Smooth muscle cell (in vitro differentiated cells): ENCODE results near the gene SYT1. TPM values are rescaled to one million over a fixed set of nuclear protein-coding genes. Genes with fewer than 3 reads are reported as not detected.

ENCODE experiments used
- DNase-seq: peaks from one replicate; lab custom pipeline; 2025; ENCODE audit not compliant: unreplicated experiment; lab: John Stamatoyannopoulos, UW
- H2AFZ ChIP-seq: fragments of 200-600 bp; sonication (generic); 2 replicates; pipeline ENCODE4 v1.6.0; 2016; ENCODE audit warnings: antibody characterized with exemption, low read depth, mild to moderate bottlenecking
- H3F3A ChIP-seq: fragments of 200-600 bp; sonication (generic); 2 replicates; pipeline ENCODE4 v1.6.0; 2017; ENCODE audit warnings: antibody characterized with exemption, low read depth
- H3K27ac ChIP-seq: fragments of 200-600 bp; sonication (generic); 2 replicates; pipeline ENCODE4 v1.5.1; 2016; ENCODE audit warnings: low read depth, mild to moderate bottlenecking
- H3K27me3 ChIP-seq: fragments of 200-600 bp; sonication (generic); 2 replicates; pipeline ENCODE4 v1.6.1; 2016; ENCODE audit warnings: low read depth, mild to moderate bottlenecking
- H3K36me3 ChIP-seq: fragments of 200-600 bp; sonication (generic); 2 replicates; pipeline ENCODE4 v1.5.1; 2016; ENCODE audit warnings: low read depth
- H3K4me1 ChIP-seq: fragments of 200-600 bp; sonication (generic); 2 replicates; pipeline ENCODE4 v1.5.1; 2016; ENCODE audit warnings: low read depth
- H3K4me2 ChIP-seq: fragments of 200-600 bp; sonication (generic); 2 replicates; pipeline ENCODE4 v1.6.0; 2016; ENCODE audit warnings: mild to moderate bottlenecking
- H3K4me3 ChIP-seq: fragments of 200-600 bp; sonication (generic); 2 replicates; pipeline ENCODE4 v1.5.1; 2016; ENCODE audit warnings: mild to moderate bottlenecking
- H3K79me2 ChIP-seq: fragments of 200-600 bp; sonication (generic); 2 replicates; pipeline ENCODE4 v1.6.0; 2016; ENCODE audit warnings: low read depth, mild to moderate bottlenecking
- H3K9ac ChIP-seq: fragments of 200-600 bp; sonication (generic); 2 replicates; pipeline ENCODE4 v1.6.0; 2016; ENCODE audit warnings: low read depth
- H3K9me3 ChIP-seq: fragments of 200-600 bp; sonication (generic); replicated peaks from 2 replicates; pipeline ENCODE4 v1.5.1; 2016; ENCODE audit warnings: low read depth
- H4K20me1 ChIP-seq: fragments of 200-600 bp; sonication (generic); 2 replicates; pipeline ENCODE4 v1.6.0; 2016; ENCODE audit warnings: low read depth
- CTCF ChIP-seq: fragments of 200-600 bp; sonication (generic); IDR thresholded peaks from 2 replicates; pipeline ENCODE4 v1.5.1; 2017; ENCODE audit warnings: borderline replicate concordance, mild to moderate bottlenecking, antibody characterized with exemption; ENCODE audit not compliant: insufficient read depth, poor library complexity, severe bottlenecking
- WGBS: methylation state at CpG from one replicate; pipeline ENCODE4 v1.1.7; 2016; ENCODE audit warnings: low lambda C conversion rate; 5-methylcytosine and 5-hydroxymethylcytosine counted together
- polyA plus RNA-seq: library from polyadenylated mRNA; unstranded; fragments of >200 nt; fragmentation: Nextera tagmentation; extraction: Ambion mirVana; gene quantifications from 2 replicates; pipeline ENCODE4 v1.2.1, GENCODE V29; 2016
- total RNA-seq: library from RNA; depleted of rRNA; stranded (reverse); fragments of >200 nt; gene quantifications from 2 replicates; pipeline ENCODE4 v1.2.3, GENCODE V29; 2014

SYT1 gene
- total RNA-seq: 10.2 and 12.5 TPM in 2 replicates
- 5.2 and 5.5 TPM in 2 replicates for polyA plus RNA-seq

- Histone ChIP-seq H3K9ac (no peak within 1 kb of the TSS), H3K27me3 (no peaks in the 10 kb centered on the region), H3K9me3 (no peaks in the 10 kb centered on the region), H3K79me2 (peaks cover 33% of the 10 kb centered on the region), H3K36me3 (no peaks in the 10 kb centered on the region), H3K4me3 (peak within 1 kb of the TSS; percentile 59), H3F3A (no peaks in the 10 kb centered on the region), H3K27ac (no peak within 1 kb of the TSS), H3K4me2 (peak within 1 kb of the TSS; percentile 88), H4K20me1 (no peaks in the 10 kb centered on the region), H2AFZ (peak within 1 kb of the TSS; percentile 81), H3K4me1 (peaks cover 13% of the 10 kb centered on the region)
- TF ChIP-seq CTCF: no peak
- DNase-seq: peak; percentile 25
- WGBS: under 1% methylated on average over 14 of the region's 19 CpGs
Observed at GRCh38 chr12:78864403-78864869, at the start of gene SYT1. SYT1 (plus strand) TSS chr12:78864774.

GRCh38 chr12:78818487-78818886 is 46.1 kb upstream of the SYT1 start:
- no peaks in the 10 kb centered on the region for H3K79me2 ChIP-seq
- H3K9me3 ChIP-seq: no peaks in the 10 kb centered on the region
- TF ChIP-seq CTCF: no peak
- no peaks in the 10 kb centered on the region for H4K20me1 ChIP-seq
- no peak overlapping the region for H3K4me3 ChIP-seq
- no peak for DNase-seq
- H3K4me2 ChIP-seq: no peak overlapping the region
- no peaks in the 10 kb centered on the region for H3K4me1 ChIP-seq
- H2AFZ ChIP-seq: no peak overlapping the region
- no peaks in the 10 kb centered on the region for H3K36me3 ChIP-seq
- H3K9ac ChIP-seq: no peak overlapping the region
- 41% methylated on average over 5 of the region's 5 CpGs for WGBS
- no peaks in the 10 kb centered on the region for H3K27me3 ChIP-seq
- no peak overlapping the region for H3K27ac ChIP-seq
- H3F3A ChIP-seq: no peaks in the 10 kb centered on the region

GRCh38 chr12:78820946-78821345 is 43.6 kb upstream of the SYT1 start:
- no peaks in the 10 kb centered on the region for H3K79me2 ChIP-seq
- no peaks in the 10 kb centered on the region for H3F3A ChIP-seq
- H3K9ac ChIP-seq: no peak overlapping the region
- no peak overlapping the region for H2AFZ ChIP-seq
- no peak for DNase-seq
- no peak overlapping the region for H3K27ac ChIP-seq
- H3K9me3 ChIP-seq: no peaks in the 10 kb centered on the region
- no peaks in the 10 kb centered on the region for H3K36me3 ChIP-seq
- WGBS: 78% methylated on average over 2 of the region's 2 CpGs
- H3K4me1 ChIP-seq: no peaks in the 10 kb centered on the region
- no peak overlapping the region for H3K4me3 ChIP-seq
- H4K20me1 ChIP-seq: no peaks in the 10 kb centered on the region
- TF ChIP-seq CTCF: no peak
- no peaks in the 10 kb centered on the region for H3K27me3 ChIP-seq
- no peak overlapping the region for H3K4me2 ChIP-seq

- Histone ChIP-seq H3F3A (no peaks in the 10 kb centered on the region), H3K4me1 (no peaks in the 10 kb centered on the region), H3K27me3 (no peaks in the 10 kb centered on the region), H3K27ac (no peak overlapping the region), H4K20me1 (no peaks in the 10 kb centered on the region), H3K4me2 (no peak overlapping the region), H3K4me3 (no peak overlapping the region), H3K9me3 (no peaks in the 10 kb centered on the region), H3K9ac (no peak overlapping the region), H3K36me3 (no peaks in the 10 kb centered on the region), H2AFZ (no peak overlapping the region), H3K79me2 (no peaks in the 10 kb centered on the region)
- no peak for TF ChIP-seq CTCF
- no peak for DNase-seq
Observed at GRCh38 chr12:78824918-78825317, 39.7 kb upstream of the SYT1 start.
